Measurements from ENCODE around the gene MYL10. TPM values are rescaled to one million over a fixed set of nuclear protein-coding genes. Genes with fewer than 3 reads are reported as not detected.

Gene MYL10
- total and polyA plus RNA-seq, 10 of the 15 experiments (the other 5 are each of a cell fraction or from before 2014, with no cell fraction given): not detected

DNA sequence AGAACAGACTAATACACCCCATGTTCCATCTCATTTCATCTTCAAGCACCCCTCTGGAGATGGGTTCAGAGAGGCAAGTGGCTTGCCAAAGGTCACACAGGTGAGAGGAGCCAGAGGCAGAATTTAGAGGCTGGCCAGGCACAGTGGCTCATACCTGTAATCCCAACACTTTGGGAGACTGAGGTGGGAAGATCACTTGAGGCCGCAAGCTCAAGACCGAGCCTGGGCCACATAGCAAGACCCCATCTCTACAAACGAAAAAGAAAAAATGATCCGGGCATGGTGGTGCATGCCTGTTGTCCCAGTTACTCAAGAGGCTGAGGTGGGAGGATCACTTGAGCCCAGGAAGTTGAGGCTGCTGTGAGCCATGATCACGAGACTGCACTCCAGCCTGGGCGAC, 34.7 kb upstream of the MYL10 start (continued):
- TF ChIP-seq WRNIP1 (IDR thresholded peaks at IDR 0.05; ENCODE audit: borderline replicate concordance, low read depth, low read length): no peak
- no peak for TF ChIP-seq ZNF24 (IDR thresholded peaks at IDR 0.05)
- TF ChIP-seq CBX3 (IDR thresholded peaks at IDR 0.05; ENCODE audit: borderline replicate concordance, low read depth): no peak

DNA sequence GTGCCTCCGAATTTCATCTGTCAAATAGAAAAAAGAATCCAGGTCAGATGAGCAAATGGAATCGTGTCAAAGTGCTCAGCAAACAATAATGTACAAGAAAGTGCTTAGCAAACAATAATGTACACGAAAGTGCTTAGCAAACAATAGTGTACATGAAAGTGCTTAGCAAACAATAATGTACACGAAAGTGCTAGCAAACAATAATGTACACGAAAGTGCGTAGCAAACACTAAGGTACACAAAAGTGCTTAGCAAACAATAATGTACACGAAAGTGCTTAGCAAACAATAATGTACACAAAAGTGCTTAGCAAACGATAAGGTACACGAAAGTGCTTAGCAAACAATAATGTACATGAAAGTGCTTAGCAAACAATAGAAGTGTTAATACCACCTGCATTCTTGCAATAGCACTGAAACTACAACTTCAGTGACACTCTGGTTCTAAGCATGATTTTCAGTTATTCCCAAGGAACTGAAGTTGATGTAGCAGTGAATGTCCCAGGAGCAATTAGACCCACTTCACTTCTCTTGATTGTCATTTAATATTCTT, 33.4 kb upstream of the MYL10 start:
- WGBS (ENCODE audit: insufficient coverage, insufficient replicate concordance, low lambda C conversion rate, missing lambda C conversion rate): 40% methylated on average over 9 of the region's 9 CpGs
- TF ChIP-seq DPF2 (IDR thresholded peaks at IDR 0.05) (no peak), EZH2 (IDR thresholded peaks at IDR 0.05; ENCODE audit: borderline replicate concordance, control insufficient read depth, low read depth, low read length) (no peak), ZNF24 (IDR thresholded peaks at IDR 0.05) (no peak), NR2F1 (conservative IDR thresholded peaks at IDR 0.05) (no peak), MEF2B (IDR thresholded peaks at IDR 0.05; ENCODE audit: partially characterized antibody, poor library complexity, severe bottlenecking) (no peak), HDAC2 (IDR thresholded peaks at IDR 0.05) (no peak), LARP7 (IDR thresholded peaks at IDR 0.05) (no peak), CBX5 (IDR thresholded peaks at IDR 0.05; ENCODE audit: low read depth) (no peak), NR2C1 (IDR thresholded peaks at IDR 0.05) (no peak), SUZ12 (IDR thresholded peaks at IDR 0.05; ENCODE audit: unreplicated experiment) (no peak), STAT3 (IDR thresholded peaks at IDR 0.05; ENCODE audit: low read depth, low read length) (no peak), NFIC (IDR thresholded peaks at IDR 0.05; ENCODE audit: low read depth, low read length) (no peak), FOXM1 (IDR thresholded peaks at IDR 0.05; ENCODE audit: low read depth, low read length) (no peak), SRF (IDR thresholded peaks at IDR 0.05; ENCODE audit: low read depth in 2 of 2, low read length in 2 of 2) (no peak), NBN (IDR thresholded peaks at IDR 0.05) (no peak), CREB1 (IDR thresholded peaks at IDR 0.05; ENCODE audit: low read depth) (no peak), IKZF1 (conservative IDR thresholded peaks at IDR 0.05) (no peak)
- TF ChIP-seq, protein P1, sequence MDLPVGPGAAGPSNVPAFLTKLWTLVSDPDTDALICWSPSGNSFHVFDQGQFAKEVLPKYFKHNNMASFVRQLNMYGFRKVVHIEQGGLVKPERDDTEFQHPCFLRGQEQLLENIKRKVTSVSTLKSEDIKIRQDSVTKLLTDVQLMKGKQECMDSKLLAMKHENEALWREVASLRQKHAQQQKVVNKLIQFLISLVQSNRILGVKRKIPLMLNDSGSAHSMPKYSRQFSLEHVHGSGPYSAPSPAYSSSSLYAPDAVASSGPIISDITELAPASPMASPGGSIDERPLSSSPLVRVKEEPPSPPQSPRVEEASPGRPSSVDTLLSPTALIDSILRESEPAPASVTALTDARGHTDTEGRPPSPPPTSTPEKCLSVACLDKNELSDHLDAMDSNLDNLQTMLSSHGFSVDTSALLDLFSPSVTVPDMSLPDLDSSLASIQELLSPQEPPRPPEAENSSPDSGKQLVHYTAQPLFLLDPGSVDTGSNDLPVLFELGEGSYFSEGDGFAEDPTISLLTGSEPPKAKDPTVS (IDR thresholded peaks at IDR 0.05; ENCODE audit: low read depth, low read length): no peak
- TF ChIP-seq, protein P2, sequence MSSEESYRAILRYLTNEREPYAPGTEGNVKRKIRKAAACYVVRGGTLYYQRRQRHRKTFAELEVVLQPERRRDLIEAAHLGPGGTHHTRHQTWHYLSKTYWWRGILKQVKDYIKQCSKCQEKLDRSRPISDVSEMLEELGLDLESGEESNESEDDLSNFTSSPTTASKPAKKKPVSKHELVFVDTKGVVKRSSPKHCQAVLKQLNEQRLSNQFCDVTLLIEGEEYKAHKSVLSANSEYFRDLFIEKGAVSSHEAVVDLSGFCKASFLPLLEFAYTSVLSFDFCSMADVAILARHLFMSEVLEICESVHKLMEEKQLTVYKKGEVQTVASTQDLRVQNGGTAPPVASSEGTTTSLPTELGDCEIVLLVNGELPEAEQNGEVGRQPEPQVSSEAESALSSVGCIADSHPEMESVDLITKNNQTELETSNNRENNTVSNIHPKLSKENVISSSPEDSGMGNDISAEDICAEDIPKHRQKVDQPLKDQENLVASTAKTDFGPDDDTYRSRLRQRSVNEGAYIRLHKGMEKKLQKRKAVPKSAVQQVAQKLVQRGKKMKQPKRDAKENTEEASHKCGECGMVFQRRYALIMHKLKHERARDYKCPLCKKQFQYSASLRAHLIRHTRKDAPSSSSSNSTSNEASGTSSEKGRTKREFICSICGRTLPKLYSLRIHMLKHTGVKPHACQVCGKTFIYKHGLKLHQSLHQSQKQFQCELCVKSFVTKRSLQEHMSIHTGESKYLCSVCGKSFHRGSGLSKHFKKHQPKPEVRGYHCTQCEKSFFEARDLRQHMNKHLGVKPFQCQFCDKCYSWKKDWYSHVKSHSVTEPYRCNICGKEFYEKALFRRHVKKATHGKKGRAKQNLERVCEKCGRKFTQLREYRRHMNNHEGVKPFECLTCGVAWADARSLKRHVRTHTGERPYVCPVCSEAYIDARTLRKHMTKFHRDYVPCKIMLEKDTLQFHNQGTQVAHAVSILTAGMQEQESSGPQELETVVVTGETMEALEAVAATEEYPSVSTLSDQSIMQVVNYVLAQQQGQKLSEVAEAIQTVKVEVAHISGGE (CRISPR knock-in tag; IDR thresholded peaks at IDR 0.05): no peak
- Histone ChIP-seq H3K27me3 (replicated peaks in 1 of 2; ENCODE audit: control insufficient read depth in 2 of 2, insufficient read depth in 2 of 2, low read length in 1 of 2) (no peaks in the 10 kb centered on the region), H2AFZ (ENCODE audit: control insufficient read depth, low read depth, low read length) (no peak overlapping the region), H3K4me3 (no peak overlapping the region), H3K27ac (ENCODE audit: control insufficient read depth, insufficient read depth) (no peak overlapping the region), H4K20me1 (ENCODE audit: control insufficient read depth, insufficient read depth) (no peaks in the 10 kb centered on the region), H3K36me3 (ENCODE audit: control insufficient read depth in 2 of 2, insufficient read depth in 2 of 2, low read length in 1 of 2) (no peaks in the 10 kb centered on the region), H3K4me2 (ENCODE audit: control insufficient read depth, insufficient read depth) (no peak overlapping the region), H3K9ac (ENCODE audit: control insufficient read depth, insufficient read depth, low read length) (no peak overlapping the region), H3K9me3 (replicated peaks; ENCODE audit: control insufficient read depth, insufficient read depth, low read length) (peaks cover 1% of the 10 kb centered on the region; the same call in 1 of the 3 replicates), H3K79me2 (ENCODE audit: control insufficient read depth, insufficient read depth, low read length) (no peaks in the 10 kb centered on the region), H3K4me1 (ENCODE audit: control insufficient read depth, insufficient read depth, low read length) (no peaks in the 10 kb centered on the region)
- SMC1A ChIA-PET (ENCODE audit: uncharacterized antibody, unreplicated experiment): interaction anchor here (0.6 kb wide), 1 partner anchor 9 kb away, joined by 3 read pairs; no protein-coding TSS in a partner anchor
- in situ Hi-C loops (cut with MboI) (no loop called here), intact Hi-C loops (cut with micrococcal nuclease; ENCODE audit: unreplicated experiment) (no loop called here)
- no peak for FAIRE-seq
- CTCF ChIA-PET: no interaction called here
- DNase-seq (ENCODE audit: low read depth, low spot score): no peak
- POLR2A ChIA-PET: no interaction called here
- BruUV-seq (replicated peaks): no TSS peak
- RAD21 ChIA-PET (ENCODE audit: unreplicated experiment): no interaction called here
- no peak for ATAC-seq
